LoVo (cell line): Measurements from ENCODE around the gene SETD1B.
"Not testable (repeated sequence)": the region's sequence is repeated elsewhere in the genome, so short reads cannot be mapped to it uniquely, and the experiment has no call there.

ENCODE experiments used
- DNase-seq: peaks from one replicate; pipeline ENCODE4 v3.0.0-alpha.2; 2016; ENCODE audit warnings: low spot score

Gene SETD1B

DNA sequence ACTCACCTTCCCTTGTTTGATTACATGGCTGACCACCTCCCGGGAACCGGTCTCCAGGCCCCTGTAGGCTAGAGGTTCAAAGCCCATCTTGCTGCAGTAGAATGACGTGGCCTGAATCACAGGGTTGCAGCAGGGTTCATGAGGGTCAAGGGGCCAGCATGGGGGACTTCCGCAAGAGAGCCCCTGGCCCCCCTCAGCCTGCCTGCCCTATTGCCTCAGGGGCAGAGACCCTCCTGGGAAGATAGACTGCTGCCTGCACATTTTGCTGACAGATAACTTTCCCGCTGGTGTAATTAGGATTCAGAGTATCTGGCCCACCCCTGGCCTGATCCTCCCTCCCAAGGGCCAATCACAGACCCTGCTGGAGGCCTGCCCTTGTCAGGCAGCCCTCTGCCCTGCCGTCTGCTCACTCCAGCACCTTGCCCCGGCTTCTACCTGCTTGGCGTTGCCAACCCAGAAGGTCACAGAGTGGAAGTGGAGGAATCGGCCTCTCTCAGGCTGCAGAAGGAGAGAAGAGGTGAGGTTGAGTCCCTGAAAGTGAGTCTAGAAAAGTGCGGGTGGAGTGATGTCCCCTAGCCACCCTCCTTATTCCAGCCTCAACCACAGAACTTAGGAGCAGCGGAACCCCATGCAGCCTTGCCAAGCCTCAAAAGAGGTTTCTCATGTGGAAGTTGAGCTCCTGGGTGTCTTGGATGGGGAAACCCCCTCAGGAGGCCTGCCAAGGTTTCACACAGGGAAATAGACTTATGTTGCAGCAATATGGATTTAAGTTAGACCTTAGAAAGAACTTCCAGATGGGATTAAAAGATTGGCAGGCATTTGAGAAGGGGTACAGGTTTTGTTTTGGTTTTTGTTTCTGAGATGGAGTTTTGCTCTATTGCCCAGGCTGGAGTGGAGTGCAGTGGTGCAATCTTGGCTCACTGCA is 53.8 kb downstream of the SETD1B start:
- DNase-seq, result no peak

DNA sequence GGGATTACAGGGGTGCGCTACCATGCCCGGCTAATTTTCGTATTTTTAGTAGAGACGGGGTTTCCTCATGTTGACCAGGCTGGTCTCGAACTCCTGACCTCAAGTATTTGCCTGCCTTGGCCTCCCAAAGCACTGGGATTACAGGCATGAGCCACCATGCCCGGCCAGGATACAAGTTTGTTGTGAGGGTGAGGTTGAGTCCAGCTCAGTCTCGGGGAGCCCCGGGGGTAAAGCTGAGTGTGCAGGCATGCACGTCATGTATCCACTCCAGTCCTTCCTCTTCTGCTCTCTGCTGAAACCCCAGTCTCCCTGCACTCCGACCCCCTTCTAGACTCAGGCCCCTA is 54.5 kb downstream of the SETD1B start:
- no peak for DNase-seq

DNA sequence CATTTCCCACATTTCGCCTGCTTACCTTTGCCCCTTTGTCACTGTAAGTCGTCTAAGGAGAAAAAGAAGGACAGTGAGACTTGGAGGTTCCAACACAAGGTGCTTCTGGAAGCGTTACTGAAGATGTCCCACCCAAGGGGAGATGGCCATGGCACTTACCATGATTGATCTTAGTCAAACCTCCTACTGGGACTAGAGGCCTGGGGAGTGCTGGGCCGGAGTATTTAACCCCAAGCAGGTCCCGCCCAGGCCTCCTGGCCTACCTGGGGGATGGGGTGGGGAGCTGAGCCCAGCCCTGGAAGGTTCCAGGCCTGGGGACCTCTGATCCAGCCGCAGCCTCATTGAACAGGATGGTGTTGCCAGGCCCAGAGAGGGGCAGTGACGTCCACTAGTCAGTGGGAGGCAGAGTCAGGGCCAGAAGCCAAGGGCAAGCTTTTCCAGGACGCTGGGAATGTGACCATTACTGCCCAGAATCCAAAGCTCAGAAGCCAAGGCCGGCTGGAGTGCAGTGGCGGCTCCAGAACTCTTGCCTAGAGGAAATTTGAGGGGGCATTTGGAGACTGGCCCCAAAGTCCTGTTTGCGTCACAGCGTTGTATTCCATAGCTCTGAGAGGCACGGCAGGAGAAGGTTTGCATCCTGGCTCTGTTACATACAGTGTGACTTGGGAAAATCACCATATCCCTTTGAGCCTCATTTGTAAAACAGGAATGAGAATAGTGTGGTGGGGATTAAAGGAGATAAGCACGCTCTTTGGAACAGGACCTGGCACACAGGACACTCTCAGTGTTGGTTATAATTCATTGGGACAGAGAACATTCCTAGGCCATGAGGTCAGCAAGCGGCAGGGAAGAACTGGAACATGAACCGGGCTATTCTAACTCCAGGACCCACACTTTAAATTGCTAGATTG is 55.1 kb downstream of the SETD1B start, which contains the start of gene HPD:
HPD (minus strand) TSS at position 198 of the 911 bp plus-strand sequence; CDS start at position 162, 36 bp downstream.
- no peak for DNase-seq

- DNase-seq, result no peak
Measured at GRCh38 chr12:121860257-121860656, 56.4 kb downstream of the SETD1B start.

DNA sequence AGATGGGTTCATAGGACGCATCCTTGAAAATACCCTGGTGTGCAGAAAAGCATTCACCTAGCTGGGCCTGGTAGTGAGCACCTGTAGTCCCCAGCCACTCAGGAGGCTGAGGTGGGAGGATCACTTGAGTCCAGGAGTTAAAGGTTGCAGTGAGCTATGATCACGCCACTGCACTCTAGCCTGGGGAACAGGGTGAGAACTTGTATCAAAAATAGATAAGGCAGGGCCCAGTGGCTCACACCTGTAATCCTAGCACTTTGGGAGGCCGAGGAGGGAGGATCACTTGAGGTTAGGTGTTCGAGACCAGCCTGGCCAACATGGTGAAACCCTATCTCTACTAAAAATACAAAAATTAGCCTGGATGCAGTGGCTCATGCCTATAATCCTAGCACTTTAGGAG is 56.9 kb downstream of the SETD1B start:
- DNase-seq, result not testable (repeated sequence)

DNA sequence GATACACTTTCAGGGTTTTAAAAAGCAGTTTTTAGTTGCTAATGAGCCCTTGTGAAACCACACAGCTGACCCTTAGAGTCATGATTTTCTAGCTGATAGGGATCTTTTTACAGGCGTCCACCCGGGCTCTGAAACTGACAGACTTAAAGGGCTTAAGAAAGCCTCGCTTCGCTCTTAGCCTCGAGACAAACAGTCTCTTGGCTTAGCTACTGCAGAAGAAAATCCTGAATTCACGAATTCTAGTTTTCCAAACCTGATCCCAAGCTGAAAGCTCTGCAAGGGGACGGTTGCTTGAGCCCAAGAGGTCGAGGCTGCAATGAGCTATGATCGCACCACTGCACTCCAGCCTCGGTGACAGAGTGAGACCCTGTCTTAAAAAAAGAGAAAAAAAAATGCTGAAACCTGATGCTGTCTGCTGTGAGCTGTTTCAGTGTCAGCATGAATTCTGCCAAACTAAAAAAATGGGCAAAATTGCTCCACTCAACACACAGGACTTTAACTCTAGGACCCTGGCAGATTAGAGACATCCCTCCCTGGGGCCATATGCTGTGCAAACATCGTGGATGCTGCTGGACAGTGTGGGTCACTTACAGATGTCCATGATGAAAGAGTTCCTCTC is 57.9 kb downstream of the SETD1B start:
- DNase-seq, result no peak

GRCh38 chr12:121866331-121866730 is 62.5 kb downstream of the SETD1B start:
- no peak for DNase-seq

- DNase-seq, result not testable (repeated sequence)
Measured at GRCh38 chr12:121869229-121869628, 65.4 kb downstream of the SETD1B start.

- no peak for DNase-seq
Measured at GRCh38 chr12:121871467-121871866, 67.7 kb downstream of the SETD1B start.

DNA sequence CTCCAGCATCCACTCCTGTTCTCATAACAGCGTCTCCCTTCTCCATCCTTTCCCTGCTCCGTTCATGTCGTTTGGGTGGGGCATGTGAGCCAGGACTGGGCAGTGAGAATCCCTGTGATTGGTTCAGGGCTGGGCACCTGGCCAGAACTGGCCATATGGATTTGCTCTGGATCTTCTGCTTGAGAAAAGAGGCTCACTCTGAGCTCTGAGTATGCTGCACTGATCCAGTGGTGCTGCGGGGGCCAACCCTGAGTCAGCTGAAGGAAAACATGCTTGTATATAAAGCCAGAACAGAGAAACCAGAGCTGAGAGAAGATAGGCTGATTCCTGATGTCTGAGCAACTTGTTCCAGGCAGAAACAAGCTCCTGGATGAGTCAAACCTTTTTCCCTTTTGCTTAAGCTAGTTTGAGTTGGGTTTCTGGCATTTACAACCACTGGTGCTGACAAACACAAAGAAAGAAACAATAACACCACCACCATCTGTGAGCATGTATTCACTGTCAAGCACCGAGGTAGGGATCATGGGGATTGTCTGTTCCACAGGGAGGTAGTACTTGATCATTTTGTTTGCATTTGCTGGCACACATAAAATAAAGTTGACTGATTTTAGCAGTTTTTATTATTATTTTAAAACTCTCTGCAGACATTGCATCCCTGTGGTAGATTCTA is 68.9 kb downstream of the SETD1B start:
- DNase-seq, result no peak

GRCh38 chr12:121873216-121873569 is 69.4 kb downstream of the SETD1B start:
- no peak for DNase-seq

GRCh38 chr12:121874071-121874470 is 70.3 kb downstream of the SETD1B start:
- no peak for DNase-seq

- DNase-seq, result no peak
Measured at GRCh38 chr12:121875582-121875981, 71.8 kb downstream of the SETD1B start.

DNA sequence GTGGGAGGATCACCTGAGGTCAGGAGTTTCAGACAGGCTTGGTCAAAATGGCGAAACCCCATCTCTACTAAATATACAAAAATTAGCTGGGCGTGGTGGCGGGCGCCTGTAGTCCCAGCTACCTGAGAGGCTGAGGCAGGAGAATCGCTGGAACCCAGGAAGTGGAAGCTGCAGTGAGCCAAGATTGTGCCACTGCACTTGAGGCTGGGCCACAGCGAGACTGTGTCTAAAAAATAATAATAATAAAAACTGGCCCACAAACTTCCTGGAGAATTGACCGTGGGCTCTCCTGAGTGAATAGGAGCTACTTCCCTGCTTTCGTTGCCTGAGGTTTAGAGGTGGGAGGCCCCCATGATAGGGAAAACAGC is 72.3 kb downstream of the SETD1B start:
- not testable (repeated sequence) for DNase-seq
